ENCODE data around the gene WDR93.

- TF ChIP-seq POLR2A (IDR thresholded peaks at IDR 0.05; ENCODE audit: low read depth, low read length) (no peak), TAF1 (IDR thresholded peaks at IDR 0.05; ENCODE audit: borderline replicate concordance, low read depth, low read length) (no peak), POLR2AphosphoS5 (IDR thresholded peaks at IDR 0.05; ENCODE audit: low read depth, low read length) (no peak)
Measured at GRCh38 chr15:89681146-89681545, 9.5 kb upstream of the WDR93 start.
